ENCODE results near the gene IL2RA. TPM values are rescaled to one million over a fixed set of nuclear protein-coding genes. Genes with fewer than 3 reads are reported as not detected.

IL2RA gene
- total RNA-seq, 4 donors from 2014 or later: 0.70 to 3.8 (median 3.0) TPM; not detected in 1

DNA sequence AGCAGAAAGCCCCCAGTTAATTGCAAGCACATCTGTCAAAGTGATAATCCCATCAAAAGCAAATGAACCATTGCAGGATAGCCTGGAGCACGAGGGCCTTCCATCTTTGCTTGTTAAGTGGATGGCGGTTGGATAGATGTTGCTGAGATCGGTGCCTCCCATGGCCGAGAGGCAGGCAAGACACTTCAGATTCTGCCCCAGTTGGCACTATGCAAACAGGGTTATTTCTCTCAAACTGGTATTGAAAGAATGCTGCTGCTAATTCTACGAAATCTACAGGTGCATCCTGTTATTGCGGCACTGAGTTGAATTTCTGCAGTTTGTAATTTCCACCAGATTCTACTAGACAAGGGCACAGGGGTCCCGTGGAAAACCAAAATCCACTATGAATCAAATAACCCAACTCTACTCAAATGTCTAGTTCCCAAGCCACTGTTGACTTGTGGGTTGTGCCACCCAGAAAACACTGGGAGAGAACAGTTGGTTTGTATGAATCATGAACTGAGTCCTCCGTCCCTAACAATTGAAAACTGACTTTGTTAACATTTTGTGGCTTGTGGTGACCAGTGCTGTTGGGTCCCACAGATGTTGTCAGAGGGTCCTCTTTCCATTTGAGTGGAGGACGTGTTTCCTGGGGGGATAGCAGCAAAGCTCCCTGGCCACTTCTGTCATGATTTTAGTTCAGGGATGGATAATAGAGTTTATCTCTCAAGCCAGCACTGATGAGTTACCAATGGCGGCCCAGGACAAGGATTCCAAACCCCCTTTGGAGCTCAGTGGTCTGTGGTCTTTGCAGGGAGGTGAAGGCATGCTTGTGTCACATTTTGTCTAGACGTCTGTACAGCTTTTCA lies 7.1 kb upstream of the IL2RA start:
- DNase-seq: no peak
- WGBS, 2 donors: 64 to 65% methylated on average over 10 to 11 of the region's 11 CpGs

DNA sequence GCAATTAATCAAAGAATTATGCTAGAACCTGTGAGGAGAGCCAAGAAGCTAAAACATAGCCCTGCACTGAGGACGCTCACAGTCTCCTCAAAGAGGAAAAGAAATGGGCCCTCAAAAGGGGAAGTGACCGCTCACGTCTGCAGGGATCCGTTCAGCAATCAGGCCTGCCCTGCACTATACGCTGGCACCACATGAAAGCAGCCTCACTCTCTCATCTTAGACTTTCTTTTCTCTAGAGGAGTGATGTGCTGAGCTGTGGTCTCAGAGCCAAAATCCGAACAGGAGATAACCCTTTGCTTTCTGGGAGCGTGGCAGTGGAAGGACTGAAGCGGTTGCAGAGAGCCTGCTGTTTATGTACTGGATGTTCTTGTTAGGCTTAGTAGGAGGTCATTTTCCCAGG lies 6.3 kb upstream of the IL2RA start:
- H3K27me3 ChIP-seq: no peaks in the 10 kb centered on the region
- WGBS, 2 donors: 63 to 65% methylated on average over 8 of the region's 8 CpGs
- H3K4me3 ChIP-seq: no peak overlapping the region
- H3K4me1 ChIP-seq: peaks cover 0 to 36% (median 6%) of the 10 kb centered on the region in 3 donors
- DNase-seq: no peak
- intact Hi-C loops (cut with DNase I): no loop called here
- H3K27ac ChIP-seq: peak overlapping the region in 1 of 4 donors; percentile 44
- TF ChIP-seq, protein P1, sequence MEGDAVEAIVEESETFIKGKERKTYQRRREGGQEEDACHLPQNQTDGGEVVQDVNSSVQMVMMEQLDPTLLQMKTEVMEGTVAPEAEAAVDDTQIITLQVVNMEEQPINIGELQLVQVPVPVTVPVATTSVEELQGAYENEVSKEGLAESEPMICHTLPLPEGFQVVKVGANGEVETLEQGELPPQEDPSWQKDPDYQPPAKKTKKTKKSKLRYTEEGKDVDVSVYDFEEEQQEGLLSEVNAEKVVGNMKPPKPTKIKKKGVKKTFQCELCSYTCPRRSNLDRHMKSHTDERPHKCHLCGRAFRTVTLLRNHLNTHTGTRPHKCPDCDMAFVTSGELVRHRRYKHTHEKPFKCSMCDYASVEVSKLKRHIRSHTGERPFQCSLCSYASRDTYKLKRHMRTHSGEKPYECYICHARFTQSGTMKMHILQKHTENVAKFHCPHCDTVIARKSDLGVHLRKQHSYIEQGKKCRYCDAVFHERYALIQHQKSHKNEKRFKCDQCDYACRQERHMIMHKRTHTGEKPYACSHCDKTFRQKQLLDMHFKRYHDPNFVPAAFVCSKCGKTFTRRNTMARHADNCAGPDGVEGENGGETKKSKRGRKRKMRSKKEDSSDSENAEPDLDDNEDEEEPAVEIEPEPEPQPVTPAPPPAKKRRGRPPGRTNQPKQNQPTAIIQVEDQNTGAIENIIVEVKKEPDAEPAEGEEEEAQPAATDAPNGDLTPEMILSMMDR (IDR thresholded peaks at IDR 0.05): no peak
- TF ChIP-seq POLR2A (IDR thresholded peaks at IDR 0.05): no peak
- H3K9me3 ChIP-seq: no peaks in the 10 kb centered on the region
- H3K36me3 ChIP-seq: no peaks in the 10 kb centered on the region

More for the DNA sequence above, 7.1 kb upstream of the IL2RA start:
- intact Hi-C loops (cut with DNase I): no loop called here
- no peak for TF ChIP-seq POLR2A (IDR thresholded peaks at IDR 0.05)
- TF ChIP-seq, protein P1 (IDR thresholded peaks at IDR 0.05): no peak
- Histone ChIP-seq H3K9me3 (no peaks in the 10 kb centered on the region), H3K36me3 (no peaks in the 10 kb centered on the region), H3K27me3 (peaks cover 0 to 4% (median 0%) of the 10 kb centered on the region in 4 donors), H3K27ac (peak overlapping the region in 1 of 4 donors; percentile 44), H3K4me1 (peaks cover 0 to 36% (median 6%) of the 10 kb centered on the region in 3 donors), H3K4me3 (no peak overlapping the region)

DNA sequence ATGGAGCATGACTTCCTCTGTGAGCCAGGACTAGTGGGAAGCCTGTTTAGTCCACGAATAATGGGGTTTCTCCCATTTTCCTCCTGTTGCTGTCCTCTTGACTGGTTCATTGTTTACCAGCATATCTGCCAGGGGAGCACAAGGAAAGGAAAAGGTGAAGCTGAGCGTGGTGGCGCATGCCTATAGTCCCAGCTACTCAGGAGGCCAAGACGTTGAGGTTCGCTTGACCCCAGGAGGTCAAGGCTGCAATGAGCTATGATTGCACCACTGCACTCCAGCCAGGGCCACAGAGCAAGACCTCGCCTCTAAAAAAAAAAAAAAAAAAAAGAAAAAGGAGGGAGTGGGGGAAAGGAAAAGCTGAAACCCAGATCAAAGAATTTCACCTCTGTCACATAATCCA lies 5.8 kb upstream of the IL2RA start:
- H3K9me3 ChIP-seq: no peaks in the 10 kb centered on the region
- 69 to 71% methylated on average over 5 to 6 of the region's 6 CpGs for WGBS, 2 donors
- peaks cover 0 to 36% (median 6%) of the 10 kb centered on the region in 3 donors for H3K4me1 ChIP-seq
- no peak overlapping the region for H3K4me3 ChIP-seq
- no peak for TF ChIP-seq POLR2A (IDR thresholded peaks at IDR 0.05)
- TF ChIP-seq, protein P1 (IDR thresholded peaks at IDR 0.05): no peak
- intact Hi-C loops (cut with DNase I): no loop called here
- no peak overlapping the region for H3K27ac ChIP-seq
- H3K27me3 ChIP-seq: no peaks in the 10 kb centered on the region
- no peak for DNase-seq
- no peaks in the 10 kb centered on the region for H3K36me3 ChIP-seq

DNA sequence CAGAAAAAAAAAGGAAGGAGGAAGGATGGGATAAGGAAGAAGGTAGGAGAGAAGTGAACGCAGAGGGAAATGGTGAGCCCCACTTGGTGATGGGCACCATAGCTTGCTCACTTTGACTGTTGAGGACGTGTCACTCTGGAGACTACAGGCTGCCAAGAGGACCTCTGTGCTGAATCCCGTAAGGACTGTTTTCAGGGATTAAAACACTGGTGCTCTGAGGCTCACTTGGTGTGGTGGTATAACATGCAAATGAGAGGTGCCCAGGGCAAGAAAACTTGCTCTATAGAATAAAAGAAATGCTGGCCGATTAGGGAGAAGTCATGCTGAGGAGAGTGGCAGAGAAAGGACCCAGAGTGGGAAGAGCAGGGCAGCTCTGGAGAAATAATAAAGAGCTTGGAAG lies 5.3 kb upstream of the IL2RA start:
- Histone ChIP-seq H3K36me3 (no peaks in the 10 kb centered on the region), H3K27me3 (no peaks in the 10 kb centered on the region), H3K4me3 (no peak overlapping the region), H3K27ac (no peak overlapping the region), H3K9me3 (no peaks in the 10 kb centered on the region), H3K4me1 (peaks cover 0 to 36% (median 6%) of the 10 kb centered on the region in 3 donors)
- no peak for DNase-seq
- intact Hi-C loops (cut with DNase I): no loop called here
- 73 to 79% methylated on average over 4 of the region's 4 CpGs for WGBS, 2 donors
- TF ChIP-seq, protein P1 (IDR thresholded peaks at IDR 0.05): no peak
- TF ChIP-seq POLR2A (IDR thresholded peaks at IDR 0.05): no peak

DNA sequence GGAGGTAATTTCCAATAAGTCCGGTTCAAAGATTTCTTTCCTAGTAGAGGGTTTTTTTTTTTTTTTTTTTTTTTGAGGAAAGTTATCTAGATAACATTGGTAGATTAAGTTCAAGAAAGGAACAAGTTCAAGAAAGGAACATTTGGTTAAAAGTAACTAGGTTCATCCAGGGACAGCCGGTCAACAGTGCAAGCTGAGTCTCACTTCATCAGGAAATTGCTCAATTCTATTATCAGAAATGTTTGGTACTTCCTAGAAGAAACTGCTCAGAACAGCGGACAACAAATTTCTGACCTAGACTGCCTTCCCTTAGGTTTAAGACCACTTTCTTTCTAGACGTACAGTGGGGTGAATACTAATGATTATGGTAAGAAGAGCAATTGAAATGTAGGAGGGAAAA lies 3.7 kb upstream of the IL2RA start:
- 42 to 71% methylated on average over 4 of the region's 4 CpGs for WGBS, 2 donors
- Histone ChIP-seq H3K36me3 (no peaks in the 10 kb centered on the region), H3K27ac (peak overlapping the region in 3 of 4 donors; percentile 32 to 66 (median 54)), H3K9me3 (no peaks in the 10 kb centered on the region), H3K4me1 (peaks cover 0 to 22% (median 0%) of the 10 kb centered on the region in 3 donors), H3K27me3 (no peaks in the 10 kb centered on the region), H3K4me3 (no peak overlapping the region)
- no peak for DNase-seq
- intact Hi-C loops (cut with DNase I): no loop called here
- TF ChIP-seq POLR2A (IDR thresholded peaks at IDR 0.05): no peak
- TF ChIP-seq, protein P1 (IDR thresholded peaks at IDR 0.05): no peak
